ENCODE data around the gene KIF3A.

GRCh38 chr5:132766806-132767055, 29.4 kb upstream of the KIF3A start:
- TF ChIP-seq BCL11A (tag by site-specific recombination; IDR thresholded peaks at IDR 0.05; ENCODE audit: low read depth), result no peak
- TF ChIP-seq, protein P1, sequence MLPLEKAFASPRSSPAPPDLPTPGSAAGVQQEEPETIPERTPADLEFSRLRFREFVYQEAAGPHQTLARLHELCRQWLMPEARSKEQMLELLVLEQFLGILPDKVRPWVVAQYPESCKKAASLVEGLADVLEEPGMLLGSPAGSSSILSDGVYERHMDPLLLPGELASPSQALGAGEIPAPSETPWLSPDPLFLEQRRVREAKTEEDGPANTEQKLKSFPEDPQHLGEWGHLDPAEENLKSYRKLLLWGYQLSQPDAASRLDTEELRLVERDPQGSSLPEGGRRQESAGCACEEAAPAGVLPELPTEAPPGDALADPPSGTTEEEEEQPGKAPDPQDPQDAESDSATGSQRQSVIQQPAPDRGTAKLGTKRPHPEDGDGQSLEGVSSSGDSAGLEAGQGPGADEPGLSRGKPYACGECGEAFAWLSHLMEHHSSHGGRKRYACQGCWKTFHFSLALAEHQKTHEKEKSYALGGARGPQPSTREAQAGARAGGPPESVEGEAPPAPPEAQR (tag by site-specific recombination; IDR thresholded peaks at IDR 0.05), result no peak
- TF ChIP-seq CTCF (tag by site-specific recombination; IDR thresholded peaks at IDR 0.05), result no peak
- TF ChIP-seq ZNF223 (tag by site-specific recombination; IDR thresholded peaks at IDR 0.05), result no peak
- no peak for TF ChIP-seq ZXDB (tag by site-specific recombination; IDR thresholded peaks at IDR 0.05)
- no peak for TF ChIP-seq ZNF624 (tag by site-specific recombination; IDR thresholded peaks at IDR 0.05)
- no peak for TF ChIP-seq ZNF274 (IDR thresholded peaks at IDR 0.05; ENCODE audit: low read length)
- no peak for TF ChIP-seq ZNF274 (tag by site-specific recombination; IDR thresholded peaks at IDR 0.05; ENCODE audit: borderline replicate concordance)
- no peak for TF ChIP-seq GLI2 (tag by site-specific recombination; IDR thresholded peaks at IDR 0.05; ENCODE audit: borderline replicate concordance, low read depth)
- no peak for TF ChIP-seq KLF16 (tag by site-specific recombination; IDR thresholded peaks at IDR 0.05)
- TF ChIP-seq, protein P2, sequence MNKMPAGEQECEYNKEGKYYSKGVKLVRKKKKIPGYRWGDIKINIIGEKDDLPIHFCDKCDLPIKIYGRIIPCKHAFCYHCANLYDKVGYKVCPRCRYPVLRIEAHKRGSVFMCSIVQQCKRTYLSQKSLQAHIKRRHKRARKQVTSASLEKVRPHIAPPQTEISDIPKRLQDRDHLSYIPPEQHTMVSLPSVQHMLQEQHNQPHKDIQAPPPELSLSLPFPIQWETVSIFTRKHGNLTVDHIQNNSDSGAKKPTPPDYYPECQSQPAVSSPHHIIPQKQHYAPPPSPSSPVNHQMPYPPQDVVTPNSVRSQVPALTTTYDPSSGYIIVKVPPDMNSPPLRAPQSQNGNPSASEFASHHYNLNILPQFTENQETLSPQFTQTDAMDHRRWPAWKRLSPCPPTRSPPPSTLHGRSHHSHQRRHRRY (tag by site-specific recombination; IDR thresholded peaks at IDR 0.05), result no peak

Data from HEK293 (cell line).